ENCODE measurements around the gene IL25.

GRCh38 chr14:23418021-23418420 is 45.4 kb downstream of the IL25 start:
- no peak for TF ChIP-seq CTCF (conservative IDR thresholded peaks at IDR 0.05; ENCODE audit: low read depth in 2 of 2)
- no peak for TF ChIP-seq EZH2phosphoT487 (IDR thresholded peaks at IDR 0.05; ENCODE audit: unreplicated experiment)
- TF ChIP-seq JUNB (IDR thresholded peaks at IDR 0.05; ENCODE audit: unreplicated experiment) = no peak
- no peak for TF ChIP-seq ZNF331 (CRISPR knock-in tag; IDR thresholded peaks at IDR 0.05; ENCODE audit: low read depth)
- no peak for TF ChIP-seq REST (IDR thresholded peaks at IDR 0.05; ENCODE audit: unreplicated experiment)
- no peak for TF ChIP-seq EZH2 (IDR thresholded peaks at IDR 0.05; ENCODE audit: low read depth, unreplicated experiment)
- no peak for TF ChIP-seq POLR2AphosphoS5 (IDR thresholded peaks at IDR 0.05; ENCODE audit: low read depth)
- no peak for TF ChIP-seq CREB1 (CRISPR knock-in tag; IDR thresholded peaks at IDR 0.05; ENCODE audit: low read depth)
- no peak for TF ChIP-seq ETS1 (IDR thresholded peaks at IDR 0.05)
- TF ChIP-seq NANOG (IDR thresholded peaks at IDR 0.05; ENCODE audit: borderline replicate concordance) = no peak
- TF ChIP-seq STAT1 (IDR thresholded peaks at IDR 0.05; ENCODE audit: unreplicated experiment) = no peak
- TF ChIP-seq ZNF462 (CRISPR knock-in tag; IDR thresholded peaks at IDR 0.05) = no peak
- TF ChIP-seq ZNF114 (CRISPR knock-in tag; IDR thresholded peaks at IDR 0.05) = no peak

Data from GM23338 (cell line).